AG09309 (cell line): ENCODE data around the gene SCTR.

Experiments
- DNase-seq: peaks from one replicate; pipeline ENCODE4 v3.0.0-alpha.2; 2010; ENCODE audit warnings: low read depth
- H3K4me3 ChIP-seq: 2 replicates; pipeline ENCODE4 v1.5.1; 2011; ENCODE audit warnings: mild to moderate bottlenecking, low read depth, low read length, moderate library complexity; ENCODE audit not compliant: control insufficient read depth
- CTCF ChIP-seq: IDR thresholded peaks from 2 replicates; pipeline ENCODE4 v1.5.1; 2011; ENCODE audit warnings: mild to moderate bottlenecking, low read depth, low read length, inconsistent platforms; ENCODE audit not compliant: insufficient read depth, control insufficient read depth; ENCODE audit errors: missing control alignments

Gene SCTR

GRCh38 chr2:119455066-119455718, 69.1 kb downstream of the SCTR start:
- DNase-seq = no peak
- H3K4me3 ChIP-seq = no peak overlapping the region
- no peak for TF ChIP-seq CTCF

GRCh38 chr2:119453972-119454593, 70.2 kb downstream of the SCTR start:
- no peak for TF ChIP-seq CTCF

GRCh38 chr2:119451336-119452050, 72.8 kb downstream of the SCTR start:
- no peak for TF ChIP-seq CTCF
- no peak for DNase-seq
- H3K4me3 ChIP-seq = no peak overlapping the region

More at GRCh38 chr2:119453972-119454593, 70.2 kb downstream of the SCTR start:
- no peak for DNase-seq
- H3K4me3 ChIP-seq = no peak overlapping the region

- no peak overlapping the region for H3K4me3 ChIP-seq
- no peak for TF ChIP-seq CTCF
- no peak for DNase-seq
Observed at GRCh38 chr2:119449521-119449920, 74.8 kb downstream of the SCTR start.

- TF ChIP-seq CTCF = no peak
- no peak overlapping the region for H3K4me3 ChIP-seq
- no peak for DNase-seq
Observed at GRCh38 chr2:119448427-119449141, 75.7 kb downstream of the SCTR start.

GRCh38 chr2:119446037-119446436, 78.2 kb downstream of the SCTR start:
- TF ChIP-seq CTCF = no peak
- H3K4me3 ChIP-seq = no peak overlapping the region

More at GRCh38 chr2:119446037-119446436, 78.2 kb downstream of the SCTR start:
- DNase-seq = no peak
